RWPE2 (cell line): ENCODE data around the gene LRFN4.

Experiments used
- ATAC-seq: fragments of 200-7000 bp; cut with Tn5 transposase; 3 replicates; pipeline ENCODE4 v1.9.1; 2021; ENCODE audit warnings: low read depth
- DNase-seq: peaks from one replicate; pipeline ENCODE4 v3.0.0-alpha.2; 2020; ENCODE audit warnings: low spot score
- H3K27ac ChIP-seq: fragments of 450-650 bp; 2 replicates; pipeline ENCODE4 v1.5.1; 2017; ENCODE audit warnings: mild to moderate bottlenecking; ENCODE audit not compliant: poor library complexity, severe bottlenecking
- H3K27me3 ChIP-seq: fragments of 250-450 bp; sonication (Bioruptor Pico); 2 replicates; pipeline ENCODE4 v1.5.1; 2021; ENCODE audit warnings: mild to moderate bottlenecking, moderate library complexity; ENCODE audit not compliant: insufficient read depth, poor library complexity, severe bottlenecking
- H3K36me3 ChIP-seq: fragments of 250-450 bp; sonication (Bioruptor Pico); 2 replicates; pipeline ENCODE4 v1.5.1; 2020; ENCODE audit warnings: low read depth, mild to moderate bottlenecking, moderate library complexity
- H3K4me1 ChIP-seq: fragments of 250-450 bp; sonication (Bioruptor Pico); 2 replicates; pipeline ENCODE4 v1.5.1; 2021; ENCODE audit warnings: mild to moderate bottlenecking, moderate library complexity; ENCODE audit not compliant: insufficient read depth, poor library complexity, severe bottlenecking
- H3K4me3 ChIP-seq: fragments of 250-450 bp; sonication (Bioruptor Pico); 2 replicates; pipeline ENCODE4 v1.5.1; 2021; ENCODE audit warnings: mild to moderate bottlenecking, moderate library complexity; ENCODE audit not compliant: severe bottlenecking
- H3K9me3 ChIP-seq: fragments of 250-450 bp; sonication (Bioruptor Pico); 2 replicates; pipeline ENCODE4 v1.5.1; 2021; ENCODE audit warnings: mild to moderate bottlenecking, moderate library complexity; ENCODE audit not compliant: severe bottlenecking
- TF ChIP-seq, protein P1 (sequence below): fragments of 450-650 bp; IDR thresholded peaks from one replicate; pipeline ENCODE4 v1.5.1; 2017; ENCODE audit warnings: mild to moderate bottlenecking, moderate library complexity; ENCODE audit not compliant: poor library complexity, severe bottlenecking

The LRFN4 gene

DNA sequence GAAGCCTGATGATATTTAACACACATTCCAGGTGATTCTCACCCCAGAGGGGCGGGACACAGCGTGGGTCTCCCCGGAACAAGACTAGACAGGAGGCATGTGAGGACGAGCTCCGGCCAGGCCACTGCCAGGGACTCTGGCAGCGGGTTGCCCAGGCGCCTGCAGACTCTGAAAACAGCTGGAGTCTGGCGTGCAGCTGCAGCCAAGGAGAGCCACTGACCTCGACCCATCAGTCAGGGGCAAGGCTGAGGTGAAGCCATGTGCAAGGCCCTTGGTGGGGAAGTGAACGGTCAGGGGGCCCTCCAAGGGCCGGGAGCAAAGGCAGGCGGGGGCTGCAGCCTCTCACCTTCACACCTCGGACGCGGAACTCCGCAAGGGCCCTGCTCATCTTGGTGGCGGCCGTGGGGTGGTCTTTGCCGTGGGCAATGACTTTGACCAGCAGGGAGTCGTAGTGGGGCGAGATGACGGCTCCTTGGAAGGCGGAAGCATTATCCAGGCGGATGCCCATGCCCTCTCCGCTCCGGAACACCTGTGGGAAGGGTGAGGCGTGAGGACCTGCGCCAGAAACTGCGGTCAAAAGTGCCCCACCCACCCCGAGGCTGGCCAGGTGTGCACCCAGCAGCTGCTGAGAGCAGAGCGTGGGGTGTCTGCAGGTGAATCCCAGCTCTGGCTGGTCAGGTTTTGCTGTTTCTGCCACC, 6.7 kb downstream of the LRFN4 start:
- H3K9me3 ChIP-seq = no peaks in the 10 kb centered on the region
- no peak overlapping the region for H3K4me3 ChIP-seq
- DNase-seq (peak; percentile 62), ATAC-seq (no peak)
- TF ChIP-seq, protein P1, sequence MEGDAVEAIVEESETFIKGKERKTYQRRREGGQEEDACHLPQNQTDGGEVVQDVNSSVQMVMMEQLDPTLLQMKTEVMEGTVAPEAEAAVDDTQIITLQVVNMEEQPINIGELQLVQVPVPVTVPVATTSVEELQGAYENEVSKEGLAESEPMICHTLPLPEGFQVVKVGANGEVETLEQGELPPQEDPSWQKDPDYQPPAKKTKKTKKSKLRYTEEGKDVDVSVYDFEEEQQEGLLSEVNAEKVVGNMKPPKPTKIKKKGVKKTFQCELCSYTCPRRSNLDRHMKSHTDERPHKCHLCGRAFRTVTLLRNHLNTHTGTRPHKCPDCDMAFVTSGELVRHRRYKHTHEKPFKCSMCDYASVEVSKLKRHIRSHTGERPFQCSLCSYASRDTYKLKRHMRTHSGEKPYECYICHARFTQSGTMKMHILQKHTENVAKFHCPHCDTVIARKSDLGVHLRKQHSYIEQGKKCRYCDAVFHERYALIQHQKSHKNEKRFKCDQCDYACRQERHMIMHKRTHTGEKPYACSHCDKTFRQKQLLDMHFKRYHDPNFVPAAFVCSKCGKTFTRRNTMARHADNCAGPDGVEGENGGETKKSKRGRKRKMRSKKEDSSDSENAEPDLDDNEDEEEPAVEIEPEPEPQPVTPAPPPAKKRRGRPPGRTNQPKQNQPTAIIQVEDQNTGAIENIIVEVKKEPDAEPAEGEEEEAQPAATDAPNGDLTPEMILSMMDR = no peak
- no peaks in the 10 kb centered on the region for H3K27me3 ChIP-seq
- peaks cover 20% of the 10 kb centered on the region for H3K36me3 ChIP-seq
- H3K27ac ChIP-seq = no peak overlapping the region
- H3K4me1 ChIP-seq = no peaks in the 10 kb centered on the region

DNA sequence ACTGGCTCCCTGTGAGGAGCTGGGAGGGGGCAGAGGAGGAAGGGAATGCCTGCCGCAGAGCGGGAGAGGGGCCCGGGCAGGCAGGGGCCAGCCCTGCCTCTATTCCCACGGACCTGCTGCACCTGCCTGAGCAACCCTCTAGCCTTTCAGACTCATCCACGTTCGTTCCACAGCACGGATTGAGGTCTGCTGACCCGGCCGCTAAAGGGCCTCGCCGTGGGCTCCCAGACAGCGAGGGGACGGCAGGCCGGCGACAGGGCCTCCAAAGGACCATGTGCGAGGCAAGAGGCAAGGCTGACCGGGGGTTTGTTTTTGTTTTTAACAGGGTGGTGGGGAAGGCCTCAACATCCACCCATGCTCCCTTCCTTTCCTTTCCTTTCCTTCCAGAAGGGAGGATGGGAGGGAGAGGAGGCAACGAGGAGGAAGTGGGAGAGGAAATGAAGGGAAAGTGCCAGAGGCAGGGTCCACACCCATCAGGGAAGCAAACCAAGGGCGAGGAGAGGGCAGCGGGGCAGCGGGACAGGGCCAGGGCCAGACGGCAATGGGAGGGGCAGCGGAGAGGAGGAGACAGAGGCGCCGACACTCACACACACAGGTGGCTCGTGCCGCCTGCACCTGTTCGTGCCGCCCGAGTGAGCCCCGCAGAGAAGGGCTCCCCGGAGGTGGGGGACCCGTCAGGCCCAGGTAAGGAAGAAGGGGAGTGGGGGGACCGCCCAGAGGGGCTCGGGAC, 7.5 kb downstream of the LRFN4 start:
- no peak for ATAC-seq
- H3K27me3 ChIP-seq = no peaks in the 10 kb centered on the region
- peaks cover 13% of the 10 kb centered on the region for H3K36me3 ChIP-seq
- no peak for DNase-seq
- no peak overlapping the region for H3K4me3 ChIP-seq
- H3K9me3 ChIP-seq = no peaks in the 10 kb centered on the region
- H3K4me1 ChIP-seq = no peaks in the 10 kb centered on the region
- H3K27ac ChIP-seq = no peak overlapping the region
- TF ChIP-seq, protein P1 = no peak

DNA sequence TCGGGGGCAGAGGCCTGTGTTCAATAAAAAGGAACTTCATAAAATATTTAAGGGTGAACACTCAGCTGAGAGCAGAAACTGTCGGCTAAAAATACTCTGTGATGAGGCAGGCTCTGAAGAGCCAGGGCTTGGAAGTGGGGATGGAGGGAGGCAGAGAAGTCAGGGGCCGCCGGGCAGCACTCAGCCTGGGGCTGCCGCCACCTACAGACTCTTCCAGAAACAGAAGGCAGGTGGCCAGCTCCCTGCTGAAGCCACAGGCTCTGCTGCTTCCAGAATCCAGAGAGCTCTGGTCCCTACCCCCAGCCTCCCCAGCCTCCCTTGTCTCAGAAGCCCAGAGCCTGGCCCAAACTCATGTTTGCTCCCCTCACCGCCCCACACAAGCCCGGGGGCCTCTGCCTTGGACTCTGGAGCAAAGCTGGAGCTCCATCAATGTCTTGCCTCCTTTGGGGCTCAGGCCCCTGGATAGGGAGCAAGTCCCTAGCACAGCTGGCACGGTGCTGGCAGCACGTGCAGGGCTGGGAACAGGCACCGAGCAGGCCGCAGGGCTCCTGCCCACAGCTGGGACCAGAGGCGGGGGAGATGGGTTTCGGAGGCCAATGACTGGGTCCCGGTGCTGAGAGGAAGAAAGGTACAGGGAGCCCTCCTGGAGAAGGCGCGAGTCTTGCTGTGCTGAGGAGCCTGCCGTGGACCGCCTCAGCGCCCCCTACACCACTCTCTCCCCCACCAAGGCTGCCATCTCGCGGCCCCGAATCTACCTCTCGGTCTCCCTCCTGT, 8.2 kb downstream of the LRFN4 start:
- ATAC-seq (no peak), DNase-seq (no peak)
- Histone ChIP-seq H3K36me3 (peaks cover 9% of the 10 kb centered on the region), H3K9me3 (no peaks in the 10 kb centered on the region), H3K4me1 (no peaks in the 10 kb centered on the region), H3K27me3 (no peaks in the 10 kb centered on the region), H3K27ac (no peak overlapping the region), H3K4me3 (no peak overlapping the region)
- TF ChIP-seq, protein P1 = no peak

DNA sequence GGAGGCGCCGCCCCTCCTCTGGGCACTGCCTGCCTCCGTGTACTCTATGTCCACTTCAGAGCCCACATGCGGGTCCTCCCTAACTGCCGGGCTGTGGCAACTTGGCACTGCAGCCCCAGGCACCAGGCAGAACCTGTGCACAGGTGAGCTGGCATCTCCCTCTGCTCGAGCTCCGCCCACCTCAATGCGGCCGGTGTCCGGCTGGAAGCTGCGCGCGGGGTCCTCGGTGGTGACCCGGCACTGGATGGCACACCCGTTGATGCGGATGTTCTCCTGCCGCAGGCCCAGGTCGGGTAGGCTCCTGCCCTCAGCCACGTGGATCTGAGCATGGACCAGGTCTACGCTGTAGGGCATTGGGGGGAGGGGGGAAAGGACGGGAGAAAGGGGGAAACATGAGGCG, 9.1 kb downstream of the LRFN4 start:
- Histone ChIP-seq H3K4me1 (no peaks in the 10 kb centered on the region), H3K36me3 (peaks cover 9% of the 10 kb centered on the region), H3K27me3 (no peaks in the 10 kb centered on the region), H3K9me3 (no peaks in the 10 kb centered on the region), H3K4me3 (no peak overlapping the region), H3K27ac (no peak overlapping the region)
- no peak for ATAC-seq
- no peak for DNase-seq
- TF ChIP-seq, protein P1 = no peak
